Adrenal gland (tissue), 12 donors: Measurements from ENCODE around the gene SUSD3. TPM values are rescaled to one million over a fixed set of nuclear protein-coding genes. Genes with fewer than 3 reads are reported as not detected.

Experiments used
- DNase-seq, 7 donors: peaks; one replicate each; pipeline ENCODE4 v3.0.0-alpha.2; 2019 to 2020
- H3K27ac ChIP-seq, 5 donors: fragments of 200-600 bp; sonication (generic) in 4 of 5; 1 replicate in 3 of 5; 2 replicates in 2 of 5; pipeline versions ENCODE4 v1.5.1 to v1.8.0; 2016 to 2020; ENCODE audit warnings: mild to moderate bottlenecking in 1 of 5
- H3K27me3 ChIP-seq: fragments of 200-600 bp; 2 replicates; pipeline ENCODE4 v1.8.0; 2021
- H3K36me3 ChIP-seq, 2 donors: fragments of 200-600 bp; replicated peaks in 1 of 2; 1 replicate in 1 of 2; 2 replicates in 1 of 2; pipeline versions ENCODE4 v1.5.1 to v1.8.0; 2018 to 2022
- H3K4me1 ChIP-seq, 2 donors: fragments of 200-600 bp; replicated peaks in 1 of 2; 1 replicate in 1 of 2; 2 replicates in 1 of 2; pipeline versions ENCODE4 v1.5.1 to v1.8.0; 2018 to 2021
- H3K4me3 ChIP-seq, 4 donors: fragments of 200-600 bp; sonication (generic) in 3 of 4; one replicate each; pipeline ENCODE4 v1.5.1; 2016 to 2018
- H3K9me3 ChIP-seq, 3 donors: fragments of 200-600 bp; sonication (generic) in 1 of 3; replicated peaks in 1 of 3; 1 replicate in 2 of 3; 2 replicates in 1 of 3; pipeline versions ENCODE4 v1.5.1 to v1.8.0; 2016 to 2021
- CTCF ChIP-seq, 6 experiments: fragments of 450-650 bp in 4 of 6; fragments of 200-600 bp in 2 of 6; sonication (generic) in 1 of 6; IDR thresholded peaks; 1 replicate in 5 of 6; 2 replicates in 1 of 6; pipeline versions ENCODE4 v1.5.1 to v1.8.0; 2016 to 2021; ENCODE audit warnings: antibody characterized with exemption in 6 of 6, mild to moderate bottlenecking in 2 of 6, moderate library complexity in 1 of 6
- POLR2A ChIP-seq, 2 donors: fragments of 450-650 bp; IDR thresholded peaks; one replicate each; pipeline ENCODE4 v1.6.1; 2017; ENCODE audit warnings: antibody characterized with exemption in 2 of 2, mild to moderate bottlenecking in 2 of 2, moderate library complexity in 1 of 2
- WGBS, 4 donors: extraction: QIAGEN DNeasy Blood & Tissue Kit in 2 of 4; methylation state at CpG; one replicate each; pipeline versions ENCODE4 v1.1.5 to v1.1.7; 2013 to 2017; 5-methylcytosine and 5-hydroxymethylcytosine counted together
- intact Hi-C, 2 donors: fragments of 100-400 bp; cut with DNase I; formaldehyde crosslinking; loops; one replicate each; pipeline versions ENCODE4 v1.14.1 to v1.15.0; 2022 to 2023
- polyA plus RNA-seq, 3 donors: library from polyadenylated mRNA; stranded (reverse); fragments of 200-250 nt in 2 of 3; fragments of 350-450 nt in 1 of 3; fragmentation: Illumina TruSeq in 1 of 3; extraction: RNeasy Lipid Tissue Mini Kit (QIAGEN cat#74804) in 1 of 3; gene quantifications; one replicate each; pipeline ENCODE4 v1.2.3, GENCODE V29; 2013 to 2014
- total RNA-seq, 9 donors: library from RNA; depleted of rRNA in 4 of 9; stranded (reverse); fragments of >200 nt in 4 of 9; fragments of 120-200 nt in 1 of 9; fragmentation: NEBNext Ultra II Directional in 1 of 9; extraction: Animal tissue kit (Norgen Biotek cat#: 25700) in 1 of 9; gene quantifications; one replicate each; pipeline versions ENCODE4 v1.1.0 to v1.2.4, GENCODE V29; 2013 to 2023
- donor health status: healthy with polysubstance abuse.
- donor health status: Bipolar disorder and iron deficiency.
- donor health status: DM: yes; HTN: yes; CAD: no.
- donor health status: DM: no; HTN: no; CAD: no.
- donor health status: DM: no; HTN: no; CAD: no.
- donor health status: DM: yes; HTN: yes; CAD: no.

The SUSD3 gene
- total and polyA plus RNA-seq, 12 donors: 0.60 to 4.9 (median 2.7) TPM

- no peak for DNase-seq
- no peak for TF ChIP-seq POLR2A (IDR thresholded peaks at IDR 0.05)
- TF ChIP-seq CTCF (IDR thresholded peaks at IDR 0.05): no peak
- 86 to 94% (median 92%) methylated on average over 3 to 19 of the region's 19 CpGs for WGBS, 4 donors
- no peaks in the 10 kb centered on the region for H3K36me3 ChIP-seq
- H3K4me3 ChIP-seq: no peak overlapping the region
- intact Hi-C loops: no loop called here
- no peaks in the 10 kb centered on the region for H3K4me1 ChIP-seq
- no peaks in the 10 kb centered on the region for H3K27me3 ChIP-seq
- no peak overlapping the region for H3K27ac ChIP-seq
- no peaks in the 10 kb centered on the region for H3K9me3 ChIP-seq
Observed at GRCh38 chr9:93035106-93035660, 23.3 kb upstream of the SUSD3 start.

GRCh38 chr9:93035821-93036351 is 22.6 kb upstream of the SUSD3 start:
- intact Hi-C loops: no loop called here

GRCh38 chr9:93036887-93037475 is 21.5 kb upstream of the SUSD3 start:
- intact Hi-C loops: no loop called here
- Histone ChIP-seq H3K27me3 (no peaks in the 10 kb centered on the region), H3K4me3 (no peak overlapping the region), H3K4me1 (no peaks in the 10 kb centered on the region), H3K27ac (no peak overlapping the region), H3K9me3 (no peaks in the 10 kb centered on the region), H3K36me3 (no peaks in the 10 kb centered on the region)
- no peak for DNase-seq
- TF ChIP-seq POLR2A (IDR thresholded peaks at IDR 0.05): no peak
- TF ChIP-seq CTCF (IDR thresholded peaks at IDR 0.05): no peak
- 79 to 84% (median 83%) methylated on average over 7 to 13 of the region's 13 CpGs for WGBS, 4 donors

More at GRCh38 chr9:93035821-93036351, 22.6 kb upstream of the SUSD3 start:
- no peaks in the 10 kb centered on the region for H3K27me3 ChIP-seq
- WGBS, 4 donors: 77 to 87% (median 83%) methylated on average over 6 to 13 of the region's 13 CpGs
- H3K4me1 ChIP-seq: no peaks in the 10 kb centered on the region
- no peak overlapping the region for H3K27ac ChIP-seq
- no peaks in the 10 kb centered on the region for H3K9me3 ChIP-seq
- no peak for DNase-seq
- H3K4me3 ChIP-seq: no peak overlapping the region
- H3K36me3 ChIP-seq: no peaks in the 10 kb centered on the region
- TF ChIP-seq CTCF (IDR thresholded peaks at IDR 0.05): no peak
- no peak for TF ChIP-seq POLR2A (IDR thresholded peaks at IDR 0.05)

- H3K9me3 ChIP-seq: no peaks in the 10 kb centered on the region
- DNase-seq: no peak
- H3K4me1 ChIP-seq: no peaks in the 10 kb centered on the region
- H3K27me3 ChIP-seq: no peaks in the 10 kb centered on the region
- intact Hi-C loops: no loop called here
- TF ChIP-seq CTCF (IDR thresholded peaks at IDR 0.05) (no peak), POLR2A (IDR thresholded peaks at IDR 0.05) (no peak)
- WGBS, 4 donors: 76 to 94% (median 78%) methylated on average over 4 to 13 of the region's 13 CpGs
- no peak overlapping the region for H3K27ac ChIP-seq
- no peak overlapping the region for H3K4me3 ChIP-seq
- no peaks in the 10 kb centered on the region for H3K36me3 ChIP-seq
Observed at GRCh38 chr9:93037476-93037971, 21.0 kb upstream of the SUSD3 start.
